ENCODE data around the gene CCRL2.

CCRL2 gene

DNA sequence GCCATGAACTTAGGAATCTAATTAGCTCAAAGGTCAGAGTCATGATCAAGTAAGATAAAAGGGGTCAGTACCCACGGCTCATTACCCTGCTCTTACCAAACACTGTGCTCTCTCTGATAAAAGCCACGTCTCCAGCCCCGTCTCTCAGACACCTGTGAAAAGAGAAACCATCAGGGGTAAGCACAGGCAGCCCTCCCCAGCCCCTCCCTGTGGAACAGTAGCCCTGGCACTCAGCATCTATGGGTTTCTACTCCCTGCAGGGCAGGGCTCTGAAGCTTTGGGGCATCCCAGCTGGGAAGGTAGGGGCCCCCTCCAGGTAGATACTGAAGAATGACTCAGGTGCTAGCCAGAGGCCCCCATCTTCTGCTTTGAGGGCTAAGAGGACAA is 47.1 kb downstream of the CCRL2 start:
- no peaks in the 10 kb centered on the region for H3K9me2 ChIP-seq (replicated peaks; ENCODE audit: insufficient read depth, low read length)
- TF ChIP-seq EZH2phosphoT487 (IDR thresholded peaks at IDR 0.05; ENCODE audit: low read length): no peak
- TF ChIP-seq, protein P1, sequence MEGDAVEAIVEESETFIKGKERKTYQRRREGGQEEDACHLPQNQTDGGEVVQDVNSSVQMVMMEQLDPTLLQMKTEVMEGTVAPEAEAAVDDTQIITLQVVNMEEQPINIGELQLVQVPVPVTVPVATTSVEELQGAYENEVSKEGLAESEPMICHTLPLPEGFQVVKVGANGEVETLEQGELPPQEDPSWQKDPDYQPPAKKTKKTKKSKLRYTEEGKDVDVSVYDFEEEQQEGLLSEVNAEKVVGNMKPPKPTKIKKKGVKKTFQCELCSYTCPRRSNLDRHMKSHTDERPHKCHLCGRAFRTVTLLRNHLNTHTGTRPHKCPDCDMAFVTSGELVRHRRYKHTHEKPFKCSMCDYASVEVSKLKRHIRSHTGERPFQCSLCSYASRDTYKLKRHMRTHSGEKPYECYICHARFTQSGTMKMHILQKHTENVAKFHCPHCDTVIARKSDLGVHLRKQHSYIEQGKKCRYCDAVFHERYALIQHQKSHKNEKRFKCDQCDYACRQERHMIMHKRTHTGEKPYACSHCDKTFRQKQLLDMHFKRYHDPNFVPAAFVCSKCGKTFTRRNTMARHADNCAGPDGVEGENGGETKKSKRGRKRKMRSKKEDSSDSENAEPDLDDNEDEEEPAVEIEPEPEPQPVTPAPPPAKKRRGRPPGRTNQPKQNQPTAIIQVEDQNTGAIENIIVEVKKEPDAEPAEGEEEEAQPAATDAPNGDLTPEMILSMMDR (IDR thresholded peaks at IDR 0.05; ENCODE audit: low read length): no peak
- no peak for TF ChIP-seq EZH2 (optimal IDR thresholded peaks at IDR 0.05; ENCODE audit: low read depth, low read length)
- H3K4me3 ChIP-seq (ENCODE audit: low read length): peak overlapping the region; percentile 5; the same call in 1 of the 2 replicates
- DNase-seq: peak; percentile 59
- H3K9ac ChIP-seq (ENCODE audit: low read length): peak overlapping the region; percentile 16; the same call in 1 of the 2 replicates
- no peaks in the 10 kb centered on the region for H3K79me2 ChIP-seq (ENCODE audit: low read length)
- H3K27ac ChIP-seq (ENCODE audit: low read length): peak overlapping the region; percentile 47; the same call in 1 of the 2 replicates
- H3K9me3 ChIP-seq (replicated peaks; ENCODE audit: insufficient read depth, low read length): no peaks in the 10 kb centered on the region
- no peaks in the 10 kb centered on the region for H3K36me3 ChIP-seq (replicated peaks; ENCODE audit: insufficient read depth, low read length)
- H3F3A ChIP-seq (ENCODE audit: insufficient read depth, low read length): 0 out of 2 replicates have a peak, but pooled peaks cover 5% of the 10 kb centered on the region
- no peaks in the 10 kb centered on the region for H4K20me1 ChIP-seq (ENCODE audit: insufficient read depth, low read length)
- H3K27me3 ChIP-seq (replicated peaks; ENCODE audit: insufficient read depth, low read length): no peaks in the 10 kb centered on the region
- H3K4me2 ChIP-seq (ENCODE audit: low read depth, low read length): peak overlapping the region; percentile 68
- peak overlapping the region; percentile 63 for H2AFZ ChIP-seq (ENCODE audit: low read length)
- peaks cover 22% of the 10 kb centered on the region for H3K4me1 ChIP-seq (ENCODE audit: low read length)

DNA sequence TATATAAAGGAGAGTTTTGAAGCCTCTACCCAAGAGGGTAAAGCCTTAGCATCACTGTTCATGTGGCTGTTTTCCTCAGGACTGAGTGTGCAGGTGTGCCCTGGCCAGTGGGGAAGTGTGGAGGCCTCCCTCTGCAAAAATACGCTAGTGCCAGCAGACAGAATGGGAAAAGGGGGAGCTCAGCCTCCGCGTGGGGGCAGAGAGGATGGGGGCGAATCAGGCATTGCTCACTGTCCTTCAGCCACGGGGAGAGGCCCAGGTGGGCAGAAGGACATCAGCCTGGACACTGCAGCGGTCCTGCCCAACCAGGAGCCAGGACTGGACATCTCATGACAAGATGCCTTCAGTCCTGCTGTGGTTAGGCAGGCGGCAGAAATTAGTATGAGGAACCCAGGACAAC is 47.5 kb downstream of the CCRL2 start:
- Histone ChIP-seq H3K4me1 (ENCODE audit: low read length) (peaks cover 22% of the 10 kb centered on the region), H3K9ac (ENCODE audit: low read length) (no peak overlapping the region)

DNA sequence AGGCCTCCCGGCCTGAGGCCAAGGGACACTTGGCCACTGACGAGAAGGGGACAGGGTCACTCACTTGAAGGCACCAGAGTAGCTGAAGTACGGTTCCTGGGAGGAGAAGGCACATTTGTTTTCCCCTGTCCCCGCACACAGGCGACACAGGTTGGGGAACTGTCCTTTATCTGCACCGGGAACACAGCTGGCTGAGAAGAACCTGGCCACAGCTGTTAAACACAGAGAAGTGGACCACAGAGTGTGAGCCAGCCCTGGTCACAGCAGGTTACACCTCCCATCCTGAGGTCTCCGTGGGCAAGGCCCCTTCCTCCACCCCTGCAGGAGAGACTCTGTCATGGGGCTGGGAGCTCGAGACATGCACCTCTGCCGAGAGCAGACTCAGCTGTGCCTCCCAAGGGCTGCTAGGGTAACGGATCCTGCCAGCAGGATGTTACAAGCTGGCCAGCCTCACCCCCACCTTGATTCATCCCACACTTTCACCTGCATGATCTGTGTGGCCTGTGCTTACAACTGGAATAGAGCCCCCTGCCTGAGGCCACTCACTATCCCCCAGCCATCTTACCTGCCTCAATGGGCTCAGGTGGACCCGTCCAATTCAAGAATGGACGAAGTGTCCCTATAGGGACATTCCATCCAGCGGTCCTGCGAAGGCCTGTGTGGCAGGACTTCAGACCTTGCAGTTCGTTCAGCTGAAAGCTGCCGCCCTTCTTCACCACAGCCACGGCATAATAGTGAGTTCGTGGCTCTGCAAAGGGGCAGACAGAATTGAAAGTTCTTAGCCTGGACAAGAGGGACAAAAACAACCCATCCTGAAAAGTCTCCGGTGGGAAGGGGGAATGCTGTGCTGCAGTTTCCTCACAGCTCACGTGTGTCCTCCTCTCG is 48.4 kb downstream of the CCRL2 start:
- Histone ChIP-seq H3K27ac (ENCODE audit: low read length) (no peak overlapping the region), H3K4me2 (ENCODE audit: low read depth, low read length) (no peak overlapping the region), H3F3A (ENCODE audit: insufficient read depth, low read length) (0 out of 2 replicates have a peak, but pooled peaks cover 5% of the 10 kb centered on the region), H3K4me3 (ENCODE audit: low read length) (no peak overlapping the region), H2AFZ (ENCODE audit: low read length) (no peak overlapping the region), H3K79me2 (ENCODE audit: low read length) (no peaks in the 10 kb centered on the region), H3K9me2 (replicated peaks; ENCODE audit: insufficient read depth, low read length) (no peaks in the 10 kb centered on the region), H3K9ac (ENCODE audit: low read length) (no peak overlapping the region), H3K9me3 (replicated peaks; ENCODE audit: insufficient read depth, low read length) (no peaks in the 10 kb centered on the region), H4K20me1 (ENCODE audit: insufficient read depth, low read length) (no peaks in the 10 kb centered on the region), H3K4me1 (ENCODE audit: low read length) (peaks cover 22% of the 10 kb centered on the region), H3K27me3 (replicated peaks; ENCODE audit: insufficient read depth, low read length) (no peaks in the 10 kb centered on the region), H3K36me3 (replicated peaks; ENCODE audit: insufficient read depth, low read length) (no peaks in the 10 kb centered on the region)
- TF ChIP-seq, protein P1 (IDR thresholded peaks at IDR 0.05; ENCODE audit: low read length): no peak
- TF ChIP-seq EZH2 (optimal IDR thresholded peaks at IDR 0.05; ENCODE audit: low read depth, low read length) (no peak), EZH2phosphoT487 (IDR thresholded peaks at IDR 0.05; ENCODE audit: low read length) (no peak)
- no peak for DNase-seq

More for the DNA sequence above, 47.5 kb downstream of the CCRL2 start:
- Histone ChIP-seq H3K9me2 (replicated peaks; ENCODE audit: insufficient read depth, low read length) (no peaks in the 10 kb centered on the region), H3K79me2 (ENCODE audit: low read length) (no peaks in the 10 kb centered on the region), H3K4me3 (ENCODE audit: low read length) (no peak overlapping the region), H3K36me3 (replicated peaks; ENCODE audit: insufficient read depth, low read length) (no peaks in the 10 kb centered on the region), H3K4me2 (ENCODE audit: low read depth, low read length) (no peak overlapping the region), H2AFZ (ENCODE audit: low read length) (no peak overlapping the region), H3K27me3 (replicated peaks; ENCODE audit: insufficient read depth, low read length) (no peaks in the 10 kb centered on the region), H3K27ac (ENCODE audit: low read length) (peak overlapping the region; percentile 47; the same call in 1 of the 2 replicates), H3K9me3 (replicated peaks; ENCODE audit: insufficient read depth, low read length) (no peaks in the 10 kb centered on the region), H4K20me1 (ENCODE audit: insufficient read depth, low read length) (no peaks in the 10 kb centered on the region), H3F3A (ENCODE audit: insufficient read depth, low read length) (0 out of 2 replicates have a peak, but pooled peaks cover 5% of the 10 kb centered on the region)
- DNase-seq: no peak
- TF ChIP-seq EZH2phosphoT487 (IDR thresholded peaks at IDR 0.05; ENCODE audit: low read length): no peak
- no peak for TF ChIP-seq EZH2 (optimal IDR thresholded peaks at IDR 0.05; ENCODE audit: low read depth, low read length)
- TF ChIP-seq, protein P1 (IDR thresholded peaks at IDR 0.05; ENCODE audit: low read length): no peak
